Fibroblast of pulmonary artery (primary cell): ENCODE results near the gene SHLD3.
A peak's percentile ranks its signal among the peaks of the same experiment; 100 is the strongest.
"Not testable (repeated sequence)": the region's sequence is repeated elsewhere in the genome, so short reads cannot be mapped to it uniquely, and the experiment has no call there.

ENCODE experiments used
- DNase-seq: peaks from one replicate; pipeline ENCODE4 v3.0.0-alpha.2; 2010; ENCODE audit warnings: low read depth
- H3K4me3 ChIP-seq: replicated peaks from 2 replicates; pipeline ENCODE4 v1.5.1; 2011; ENCODE audit warnings: low read depth, mild to moderate bottlenecking, control low read depth, low read length, moderate library complexity
- TF ChIP-seq, protein P1 (sequence below): IDR thresholded peaks from 2 replicates; pipeline ENCODE4 v1.5.1; 2011; ENCODE audit warnings: mild to moderate bottlenecking, control low read depth, low read length, inconsistent platforms; ENCODE audit errors: missing control alignments

Gene SHLD3

GRCh38 chr5:65620021-65620420, 4.8 kb upstream of the SHLD3 start:
- TF ChIP-seq, protein P1, sequence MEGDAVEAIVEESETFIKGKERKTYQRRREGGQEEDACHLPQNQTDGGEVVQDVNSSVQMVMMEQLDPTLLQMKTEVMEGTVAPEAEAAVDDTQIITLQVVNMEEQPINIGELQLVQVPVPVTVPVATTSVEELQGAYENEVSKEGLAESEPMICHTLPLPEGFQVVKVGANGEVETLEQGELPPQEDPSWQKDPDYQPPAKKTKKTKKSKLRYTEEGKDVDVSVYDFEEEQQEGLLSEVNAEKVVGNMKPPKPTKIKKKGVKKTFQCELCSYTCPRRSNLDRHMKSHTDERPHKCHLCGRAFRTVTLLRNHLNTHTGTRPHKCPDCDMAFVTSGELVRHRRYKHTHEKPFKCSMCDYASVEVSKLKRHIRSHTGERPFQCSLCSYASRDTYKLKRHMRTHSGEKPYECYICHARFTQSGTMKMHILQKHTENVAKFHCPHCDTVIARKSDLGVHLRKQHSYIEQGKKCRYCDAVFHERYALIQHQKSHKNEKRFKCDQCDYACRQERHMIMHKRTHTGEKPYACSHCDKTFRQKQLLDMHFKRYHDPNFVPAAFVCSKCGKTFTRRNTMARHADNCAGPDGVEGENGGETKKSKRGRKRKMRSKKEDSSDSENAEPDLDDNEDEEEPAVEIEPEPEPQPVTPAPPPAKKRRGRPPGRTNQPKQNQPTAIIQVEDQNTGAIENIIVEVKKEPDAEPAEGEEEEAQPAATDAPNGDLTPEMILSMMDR: no peak
- DNase-seq: no peak
- H3K4me3 ChIP-seq: no peak overlapping the region

DNA sequence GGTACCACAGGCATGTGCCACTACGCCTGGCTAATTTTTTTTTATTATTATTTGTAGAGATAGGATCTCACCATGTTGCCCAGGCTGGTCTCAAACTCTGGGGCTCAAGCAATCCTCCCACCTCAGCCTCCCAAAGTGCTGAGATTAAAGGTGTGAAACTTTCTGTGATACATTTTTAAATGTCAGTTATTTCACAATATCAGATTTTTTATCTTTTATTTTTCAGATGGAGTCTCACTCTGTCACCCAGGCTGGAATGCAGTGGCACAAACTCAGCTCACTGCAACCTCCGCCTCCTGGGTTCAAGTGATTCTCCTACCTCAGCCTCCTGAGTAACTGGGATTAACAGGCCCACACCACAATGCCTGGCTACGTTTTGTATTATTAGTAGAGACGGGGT, 2.9 kb upstream of the SHLD3 start:
- not testable (repeated sequence) for DNase-seq, H3K4me3 ChIP-seq

DNA sequence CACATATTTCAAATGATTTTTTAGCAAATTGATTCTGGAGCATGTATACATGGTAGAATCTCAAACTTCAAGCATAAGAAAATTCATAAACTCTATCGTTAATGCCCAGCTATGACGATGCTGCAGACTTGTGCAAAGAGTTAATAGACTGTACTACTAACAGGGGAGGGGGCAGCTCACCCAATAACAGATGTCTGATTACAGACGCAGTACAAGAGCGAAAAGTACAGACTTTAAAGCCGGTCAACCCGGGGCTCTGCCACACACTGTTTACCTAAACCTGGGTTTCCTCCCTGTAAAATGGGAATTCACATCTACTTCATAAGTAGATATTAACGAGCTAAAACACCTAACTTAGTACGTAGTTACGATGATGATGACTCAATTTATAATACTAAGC, 1.3 kb upstream of the SHLD3 start:
- H3K4me3 ChIP-seq: peak overlapping the region; percentile 84
- DNase-seq: no peak
- TF ChIP-seq, protein P1: no peak

- H3K4me3 ChIP-seq: peak within 1 kb of the TSS; percentile 84
- TF ChIP-seq, protein P1: no peak
- peak; percentile 95 for DNase-seq
Observed at GRCh38 chr5:65624025-65624570, 729 bp upstream of the SHLD3 start, which contains the start of gene TRIM23. TRIM23 (minus strand) TSS chr5:65624333; CDS start chr5:65624274, 59 bp downstream.

DNA sequence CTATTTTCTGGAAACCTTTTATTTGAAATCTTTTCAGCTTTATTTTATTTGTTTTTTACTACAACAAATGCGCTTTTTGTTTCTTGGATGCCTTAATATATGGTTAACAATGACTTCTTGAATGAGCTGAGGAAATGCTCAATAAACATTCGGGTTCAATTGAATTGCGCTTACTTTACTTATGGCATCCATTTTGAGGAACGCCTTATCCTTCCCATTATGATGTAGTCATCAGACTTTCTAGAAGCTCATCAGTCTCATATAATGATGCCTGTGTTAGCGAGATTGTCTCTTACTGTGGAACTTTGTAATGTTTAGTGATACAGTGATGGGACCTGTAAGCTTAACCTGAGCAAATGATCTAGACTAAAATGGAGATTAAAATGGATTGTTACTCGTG, 916 bp downstream of the SHLD3 start:
- DNase-seq: no peak
- TF ChIP-seq, protein P1: no peak
- H3K4me3 ChIP-seq: peak overlapping the region; percentile 84

DNA sequence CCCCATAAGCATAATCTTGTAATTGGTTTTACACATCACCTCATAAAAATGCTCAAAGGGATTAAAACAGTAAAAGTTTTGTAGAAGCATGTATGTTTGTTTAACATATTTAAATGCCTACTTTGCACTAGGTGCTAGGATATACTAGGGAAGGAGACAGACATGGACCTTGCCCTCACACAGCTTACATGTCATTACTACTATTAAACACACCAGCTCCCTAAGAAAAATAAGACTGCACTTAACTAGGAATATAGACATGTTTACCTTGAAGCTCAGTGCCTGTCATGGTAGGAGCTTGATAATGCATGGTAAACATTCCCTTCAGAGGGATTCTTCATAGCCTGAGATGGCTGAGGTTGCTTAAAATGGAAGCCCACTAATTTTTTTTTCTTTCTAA, 6.2 kb downstream of the SHLD3 start:
- H3K4me3 ChIP-seq: no peak overlapping the region
- TF ChIP-seq, protein P1: no peak
- no peak for DNase-seq

- H3K4me3 ChIP-seq: no peak overlapping the region
- no peak for DNase-seq
- TF ChIP-seq, protein P1: no peak
Observed at GRCh38 chr5:65640240-65640639, 15.4 kb downstream of the SHLD3 start.

DNA sequence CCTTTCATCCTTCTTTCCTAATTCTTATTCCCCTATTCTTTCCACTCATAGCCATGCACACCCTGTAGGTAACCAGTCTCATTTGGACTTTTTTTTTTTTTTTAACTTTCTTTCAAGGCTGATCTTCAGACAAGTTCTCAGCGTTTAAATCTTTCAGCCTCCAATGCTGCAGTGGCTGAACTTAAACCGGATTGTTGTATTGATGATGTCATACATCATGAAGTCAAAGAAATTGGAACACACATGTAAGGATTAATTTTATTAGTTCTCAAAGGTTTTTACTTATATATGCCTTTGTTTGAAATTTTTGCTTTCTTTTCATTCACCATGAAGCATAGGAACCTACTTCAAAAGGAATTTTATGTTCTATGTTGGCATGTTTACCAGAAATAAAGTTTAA, 22.1 kb downstream of the SHLD3 start:
- no peak for DNase-seq
- no peak overlapping the region for H3K4me3 ChIP-seq
- TF ChIP-seq, protein P1: no peak
